OCI-LY7 (cell line): ENCODE measurements around the gene SLC16A9.

Source experiments
- CTCF ChIP-seq: fragments of 200-600 bp; sonication (generic); conservative IDR thresholded peaks from 2 replicates; pipeline ENCODE4 v1.5.1; 2014; ENCODE audit warnings: mild to moderate bottlenecking, antibody characterized with exemption, low read length, moderate library complexity, mixed read lengths
- EZH2phosphoT487 ChIP-seq: fragments of 200-600 bp; sonication (generic); IDR thresholded peaks from 2 replicates; pipeline ENCODE4 v1.6.1; 2018; ENCODE audit warnings: low read depth, borderline replicate concordance, mild to moderate bottlenecking, mixed run types, antibody characterized with exemption, low read length, moderate library complexity, mixed read lengths

- no peak for TF ChIP-seq CTCF
- TF ChIP-seq EZH2phosphoT487: no peak
These were observed 51.9 kb downstream of the SLC16A9 start for GRCh38 chr10:59657724-59658123.
